HEK293 (cell line): Measurements from ENCODE around the gene TLL2.

Experiments
- CTCF ChIA-PET: fragments of 350-600 bp; formaldehyde crosslinking; extraction: SDS; loops from one replicate; lab custom pipeline; 2021; ENCODE audit warnings: antibody characterized with exemption; lab: Yijun Ruan, JAX
- POLR2A ChIA-PET: fragments of 300-600 bp; formaldehyde crosslinking; extraction: SDS; loops from one replicate; lab custom pipeline; 2020; ENCODE audit warnings: antibody characterized with exemption, inconsistent platforms; lab: Yijun Ruan, JAX
- H3K27ac ChIP-seq: fragments of 200-500 bp; sonication (Bioruptor generic); 2 replicates; pipeline ENCODE4 v1.5.1; 2014; ENCODE audit warnings: low read depth, low read length, control low read depth, inconsistent platforms; ENCODE audit errors: extremely low read depth
- H3K36me3 ChIP-seq, 2 experiments: fragments of 200-500 bp in 1 of 2; sonication (Bioruptor generic) in 1 of 2; 1 replicate in 1 of 2; 2 replicates in 1 of 2; pipeline ENCODE4 v1.5.1; 2014 to 2017; ENCODE audit warnings: inconsistent platforms in 2 of 2, low read length in 2 of 2; ENCODE audit not compliant: control insufficient read depth in 2 of 2, insufficient read depth in 1 of 2
- H3K4me1 ChIP-seq: fragments of 200-500 bp; sonication (Bioruptor generic); 2 replicates; pipeline ENCODE4 v1.5.1; 2014; ENCODE audit warnings: mild to moderate bottlenecking, low read length, inconsistent platforms; ENCODE audit not compliant: control insufficient read depth, insufficient read depth
- H3K4me3 ChIP-seq: 2 replicates; pipeline ENCODE4 v1.5.1; 2011; ENCODE audit warnings: low read depth, mild to moderate bottlenecking, control low read depth, low read length, moderate library complexity
- H3K9me3 ChIP-seq: fragments of 200-500 bp; sonication (Bioruptor generic); 2 replicates; pipeline ENCODE4 v1.5.1; 2014; ENCODE audit warnings: low read depth, low read length, inconsistent platforms; ENCODE audit not compliant: control insufficient read depth, insufficient read depth
- CTCF ChIP-seq: fragments of 450-650 bp; formaldehyde crosslinking; IDR thresholded peaks from 2 replicates; pipeline ENCODE4 v1.5.1; 2016; ENCODE audit warnings: missing biosample characterization, missing genetic modification characterization
- FEZF1 ChIP-seq: fragments of 450-650 bp; formaldehyde crosslinking; IDR thresholded peaks from 2 replicates; pipeline ENCODE4 v1.5.1; 2016; ENCODE audit warnings: missing biosample characterization, missing genetic modification characterization
- SALL2 ChIP-seq: fragments of 450-650 bp; formaldehyde crosslinking; IDR thresholded peaks from 2 replicates; pipeline ENCODE4 v1.5.0; 2017; ENCODE audit warnings: missing biosample characterization, mild to moderate bottlenecking, missing genetic modification characterization, borderline replicate concordance
- TRIM28 ChIP-seq: IDR thresholded peaks from 2 replicates; pipeline ENCODE4 v1.6.1; 2011; ENCODE audit warnings: low read length, control low read depth, borderline replicate concordance
- YY2 ChIP-seq: fragments of 450-650 bp; formaldehyde crosslinking; IDR thresholded peaks from 2 replicates; pipeline ENCODE4 v1.5.1; 2016; ENCODE audit warnings: missing biosample characterization, missing genetic modification characterization
- ZBTB17 ChIP-seq: fragments of 450-650 bp; formaldehyde crosslinking; IDR thresholded peaks from 2 replicates; pipeline ENCODE4 v1.5.1; 2016; ENCODE audit warnings: missing biosample characterization, missing genetic modification characterization
- ZNF133 ChIP-seq: fragments of 450-650 bp; formaldehyde crosslinking; IDR thresholded peaks from 2 replicates; pipeline ENCODE4 v1.5.1; 2016; ENCODE audit warnings: missing biosample characterization, missing genetic modification characterization
- ZNF146 ChIP-seq: fragments of 450-650 bp; formaldehyde crosslinking; IDR thresholded peaks from 2 replicates; pipeline ENCODE4 v1.5.1; 2016; ENCODE audit warnings: missing biosample characterization, missing genetic modification characterization
- ZNF433 ChIP-seq: fragments of 450-650 bp; formaldehyde crosslinking; IDR thresholded peaks from 2 replicates; pipeline ENCODE4 v1.5.1; 2016; ENCODE audit warnings: missing biosample characterization, missing genetic modification characterization, low read depth
- ZNF521 ChIP-seq: fragments of 450-650 bp; formaldehyde crosslinking; IDR thresholded peaks from 2 replicates; pipeline ENCODE4 v1.5.1; 2017; ENCODE audit warnings: missing biosample characterization, mild to moderate bottlenecking, missing genetic modification characterization
- ZNF549 ChIP-seq: fragments of 450-650 bp; IDR thresholded peaks from 2 replicates; pipeline ENCODE4 v1.5.1; 2018; ENCODE audit warnings: missing biosample characterization, missing genetic modification characterization, mild to moderate bottlenecking, inconsistent platforms, moderate library complexity
- ZNF555 ChIP-seq: fragments of 450-650 bp; formaldehyde crosslinking; conservative IDR thresholded peaks from 2 replicates; pipeline ENCODE4 v1.5.1; 2017; ENCODE audit warnings: missing biosample characterization, mild to moderate bottlenecking, missing genetic modification characterization, inconsistent platforms
- ZNF596 ChIP-seq: fragments of 450-650 bp; IDR thresholded peaks from 2 replicates; pipeline ENCODE4 v1.5.0; 2018; ENCODE audit warnings: missing biosample characterization, mild to moderate bottlenecking, missing genetic modification characterization, moderate library complexity
- ZNF654 ChIP-seq: fragments of 450-650 bp; formaldehyde crosslinking; IDR thresholded peaks from 2 replicates; pipeline ENCODE4 v1.5.1; 2016; ENCODE audit warnings: low read depth, missing biosample characterization, missing genetic modification characterization
- ZNF664 ChIP-seq: fragments of 450-650 bp; formaldehyde crosslinking; IDR thresholded peaks from 2 replicates; pipeline ENCODE4 v1.5.1; 2016; ENCODE audit warnings: missing biosample characterization, missing genetic modification characterization
- ZNF707 ChIP-seq: fragments of 450-650 bp; formaldehyde crosslinking; IDR thresholded peaks from 2 replicates; pipeline ENCODE4 v1.5.1; 2016; ENCODE audit warnings: missing biosample characterization, missing genetic modification characterization
- ZNF768 ChIP-seq: fragments of 450-650 bp; formaldehyde crosslinking; IDR thresholded peaks from 2 replicates; pipeline ENCODE4 v1.5.1; 2018; ENCODE audit warnings: missing biosample characterization, mild to moderate bottlenecking, missing genetic modification characterization
- ZNF776 ChIP-seq: fragments of 450-650 bp; formaldehyde crosslinking; IDR thresholded peaks from 2 replicates; pipeline ENCODE4 v1.5.0; 2017; ENCODE audit warnings: missing biosample characterization, missing genetic modification characterization, borderline replicate concordance
- ZNF830 ChIP-seq: fragments of 450-650 bp; IDR thresholded peaks from 2 replicates; pipeline ENCODE4 v1.5.0; 2018; ENCODE audit warnings: missing biosample characterization, missing genetic modification characterization, low read depth, mild to moderate bottlenecking, moderate library complexity
- ZSCAN5A ChIP-seq: fragments of 450-650 bp; formaldehyde crosslinking; IDR thresholded peaks from 2 replicates; pipeline ENCODE4 v1.5.1; 2016; ENCODE audit warnings: missing biosample characterization, missing genetic modification characterization
- TF ChIP-seq, protein P1 (sequence below): fragments of 450-650 bp; formaldehyde crosslinking; IDR thresholded peaks from 2 replicates; pipeline ENCODE4 v1.5.1; 2016; ENCODE audit warnings: missing biosample characterization, missing genetic modification characterization

TLL2 gene

GRCh38 chr10:96374004-96374403, 139.7 kb downstream of the TLL2 start:
- H3K36me3 ChIP-seq: no peaks in the 10 kb centered on the region
- no peak overlapping the region for H3K27ac ChIP-seq
- no peaks in the 10 kb centered on the region for H3K4me1 ChIP-seq
- no peak overlapping the region for H3K4me3 ChIP-seq
- ChIA-PET CTCF (interaction anchor here (0.5 to 2.6 kb wide), 15 partner anchors 12 to 844 kb away, joined by 3 to 29 read pairs (median 4); partner anchors contain the start of gene TLL2), POLR2A (interaction anchor here (0.6 kb wide), 1 partner anchor 445 kb away, joined by 5 read pairs; no protein-coding TSS in a partner anchor)
- H3K9me3 ChIP-seq: no peaks in the 10 kb centered on the region
- no peak for TF ChIP-seq ZNF521 (tag by site-specific recombination)
- TF ChIP-seq ZNF664 (tag by site-specific recombination): peak; percentile 75; the same call in 1 of the 2 replicates

DNA sequence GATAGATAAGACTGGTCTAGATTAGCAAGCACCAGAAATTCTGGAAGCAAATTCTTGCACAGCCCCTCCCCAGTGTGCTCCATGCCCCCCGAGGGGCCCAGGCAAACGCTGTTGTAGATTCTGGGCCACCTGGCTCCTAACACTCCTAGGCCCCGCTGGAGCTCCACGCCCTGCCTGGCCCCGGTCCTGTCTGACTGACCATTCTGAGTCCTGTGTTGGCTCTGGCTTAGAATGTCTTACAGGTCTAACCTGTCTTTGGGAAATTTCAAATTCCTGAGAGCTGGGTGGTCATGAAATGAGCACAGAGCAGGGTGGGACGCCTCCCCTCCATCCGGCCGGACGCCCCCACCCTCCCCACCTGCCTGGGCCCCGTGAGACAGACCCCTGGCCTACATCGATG, 142.4 kb downstream of the TLL2 start:
- Histone ChIP-seq H3K36me3 (no peaks in the 10 kb centered on the region), H3K27ac (no peak overlapping the region), H3K9me3 (no peaks in the 10 kb centered on the region), H3K4me1 (no peaks in the 10 kb centered on the region), H3K4me3 (no peak overlapping the region)
- POLR2A ChIA-PET: no interaction called here
- CTCF ChIA-PET: interaction anchor here (0.6 to 3.0 kb wide), 18 partner anchors 10 to 1042 kb away, joined by 3 to 21 read pairs (median 4); no protein-coding TSS in a partner anchor
- TF ChIP-seq ZNF776: no peak
- no peak for TF ChIP-seq ZSCAN5A (tag by site-specific recombination)
- TF ChIP-seq YY2 (tag by site-specific recombination): no peak
- TF ChIP-seq ZNF549 (tag by site-specific recombination): no peak
- TF ChIP-seq ZNF830 (tag by site-specific recombination): no peak

DNA sequence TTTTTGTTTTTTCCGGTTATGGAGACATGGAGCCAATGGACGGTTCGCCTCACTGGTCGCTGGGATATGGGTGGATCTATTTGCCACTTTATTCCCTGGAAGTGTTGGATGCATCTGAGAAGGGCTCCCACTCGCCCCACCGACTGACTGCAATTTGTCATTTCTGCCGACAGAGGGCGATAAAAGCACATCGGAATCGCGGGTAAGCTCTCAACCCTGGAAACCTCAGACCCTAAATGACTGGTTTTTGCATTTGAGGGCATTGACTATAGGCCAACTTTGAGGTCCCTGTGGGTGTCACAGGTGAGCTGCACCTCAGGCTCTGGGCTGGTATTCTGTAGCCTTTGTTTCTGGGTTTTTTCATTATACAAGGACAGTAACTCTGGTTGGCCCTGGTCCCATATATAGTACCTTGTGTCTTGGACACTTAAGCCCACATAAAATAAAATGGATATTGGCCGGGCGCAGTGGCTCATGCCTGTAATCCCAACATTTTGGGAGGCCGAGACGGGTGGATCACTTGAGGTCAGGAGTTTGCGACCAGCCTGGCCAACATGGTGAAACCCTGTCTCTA, 143.1 kb downstream of the TLL2 start:
- CTCF ChIA-PET: interaction anchor here (0.6 to 3.0 kb wide), 35 partner anchors 9 to 707 kb away, joined by 3 to 21 read pairs (median 4); partner anchors contain the start of gene OPALIN
- POLR2A ChIA-PET: no interaction called here
- TF ChIP-seq ZNF146 (no peak), ZNF654 (tag by site-specific recombination) (peak; percentile 71), CTCF (peak; percentile 31; the same call in 1 of the 2 replicates), TRIM28 (0 out of 2 replicates have a peak, but pooled peaks have one; percentile 30), ZBTB17 (peak; percentile 59)
- TF ChIP-seq, all 188 proteins: peak for 4

GRCh38 chr10:96369890-96370583, 143.7 kb downstream of the TLL2 start:
- H3K27ac ChIP-seq: no peak overlapping the region
- POLR2A ChIA-PET: no interaction called here
- CTCF ChIA-PET: interaction anchor here (0.7 to 3.0 kb wide), 31 partner anchors 8 to 708 kb away, joined by 3 to 21 read pairs (median 4); partner anchors contain the start of gene OPALIN
- no peaks in the 10 kb centered on the region for H3K36me3 ChIP-seq
- no peaks in the 10 kb centered on the region for H3K4me1 ChIP-seq
- no peak overlapping the region for H3K4me3 ChIP-seq
- TF ChIP-seq FEZF1 (tag by site-specific recombination) (no peak), ZNF596 (tag by site-specific recombination) (no peak), ZNF768 (tag by site-specific recombination) (no peak), ZNF555 (tag by site-specific recombination) (no peak), ZNF433 (no peak), SALL2 (no peak), ZNF133 (no peak), ZNF549 (tag by site-specific recombination) (no peak), ZNF707 (tag by site-specific recombination) (no peak)
- TF ChIP-seq, protein P1, sequence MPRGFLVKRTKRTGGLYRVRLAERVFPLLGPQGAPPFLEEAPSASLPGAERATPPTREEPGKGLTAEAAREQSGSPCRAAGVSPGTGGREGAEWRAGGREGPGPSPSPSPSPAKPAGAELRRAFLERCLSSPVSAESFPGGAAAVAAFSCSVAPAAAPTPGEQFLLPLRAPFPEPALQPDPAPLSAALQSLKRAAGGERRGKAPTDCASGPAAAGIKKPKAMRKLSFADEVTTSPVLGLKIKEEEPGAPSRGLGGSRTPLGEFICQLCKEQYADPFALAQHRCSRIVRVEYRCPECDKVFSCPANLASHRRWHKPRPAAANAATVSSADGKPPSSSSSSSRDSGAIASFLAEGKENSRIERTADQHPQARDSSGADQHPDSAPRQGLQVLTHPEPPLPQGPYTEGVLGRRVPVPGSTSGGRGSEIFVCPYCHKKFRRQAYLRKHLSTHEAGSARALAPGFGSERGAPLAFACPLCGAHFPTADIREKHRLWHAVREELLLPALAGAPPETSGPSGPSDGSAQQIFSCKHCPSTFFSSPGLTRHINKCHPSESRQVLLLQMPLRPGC: no peak
- no peaks in the 10 kb centered on the region for H3K9me3 ChIP-seq

More for the DNA sequence above, 143.1 kb downstream of the TLL2 start:
- Histone ChIP-seq H3K36me3 (no peaks in the 10 kb centered on the region), H3K4me3 (no peak overlapping the region), H3K4me1 (no peaks in the 10 kb centered on the region), H3K27ac (no peak overlapping the region), H3K9me3 (no peaks in the 10 kb centered on the region)
